Aorta (tissue), 5 donors: ENCODE data around the gene ZSWIM8. TPM values are rescaled to one million over a fixed set of nuclear protein-coding genes. Genes with fewer than 3 reads are reported as not detected.

ENCODE experiments used
- ATAC-seq: fragments of 200-7000 bp; cut with Tn5 transposase; one replicate; pipeline ENCODE4 v1.9.1; 2022; ENCODE audit warnings: moderate library complexity; ENCODE audit not compliant: low FRiP score
- DNase-seq, 2 donors: peaks; one replicate each; pipeline ENCODE4 v3.0.0-alpha.2; 2020
- H3K27ac ChIP-seq, 2 donors: one replicate each; pipeline ENCODE4 v1.5.1; 2013; ENCODE audit warnings: low read length in 2 of 2, mild to moderate bottlenecking in 2 of 2, moderate library complexity in 2 of 2, control low read depth in 1 of 2, inconsistent platforms in 1 of 2, low read depth in 1 of 2
- H3K27me3 ChIP-seq, 2 donors: one replicate each; pipeline ENCODE4 v1.6.1; 2013; ENCODE audit warnings: control low read depth in 1 of 2, low read length in 1 of 2, mild to moderate bottlenecking in 1 of 2, moderate library complexity in 1 of 2; ENCODE audit not compliant: insufficient read depth in 2 of 2, control insufficient read depth in 1 of 2
- H3K36me3 ChIP-seq, 2 donors: one replicate each; pipeline ENCODE4 v1.6.1; 2013; ENCODE audit warnings: control low read depth in 1 of 2, low read length in 1 of 2, mild to moderate bottlenecking in 1 of 2; ENCODE audit not compliant: insufficient read depth in 2 of 2, control insufficient read depth in 1 of 2
- H3K4me1 ChIP-seq, 2 donors: one replicate each; pipeline ENCODE4 v1.6.1; 2013; ENCODE audit warnings: low read length in 2 of 2, control low read depth in 1 of 2, mild to moderate bottlenecking in 1 of 2, moderate library complexity in 1 of 2; ENCODE audit not compliant: insufficient read depth in 2 of 2, control insufficient read depth in 1 of 2
- H3K4me3 ChIP-seq, 2 donors: one replicate each; pipeline ENCODE4 v1.5.1; 2013; ENCODE audit warnings: low read length in 2 of 2, control low read depth in 1 of 2, mild to moderate bottlenecking in 1 of 2
- H3K9me3 ChIP-seq: one replicate; pipeline ENCODE4 v1.6.1; 2013; ENCODE audit warnings: mild to moderate bottlenecking, low read length; ENCODE audit not compliant: control insufficient read depth
- WGBS, 2 donors: extraction: QIAGEN DNeasy Blood & Tissue Kit; methylation state at CpG; one replicate each; pipeline ENCODE4 v1.1.7; 2013; 5-methylcytosine and 5-hydroxymethylcytosine counted together
- intact Hi-C, 2 donors: fragments of 100-400 bp; cut with DNase I; formaldehyde crosslinking; loops; one replicate each; pipeline versions ENCODE4 v1.14.2 to v1.15.0; 2022
- polyA plus RNA-seq, 2 donors: library from polyadenylated mRNA; stranded (reverse); fragments of 200-250 nt; gene quantifications; one replicate each; pipeline ENCODE4 v1.2.3, GENCODE V29; 2013
- total RNA-seq, 2 donors: library from RNA; stranded (reverse); fragmentation: NEBNext Ultra II Directional; extraction: Animal tissue kit (Norgen Biotek cat#: 25700); gene quantifications; one replicate each; pipeline ENCODE4 v1.2.1, GENCODE V29; 2021
- donor health status: healthy with polysubstance abuse.
- donor health status: Bipolar disorder and iron deficiency.
- donor health status: DM: no; HTN: no; CAD: no.
- donor health status: DM: no; HTN: no; CAD: no.
- donor health status: DM: yes; HTN: yes; CAD: no.

Gene ZSWIM8
- total and polyA plus RNA-seq, 4 donors: 75.1 to 314 (median 127) TPM

- intact Hi-C loops: loop anchor here in 1 of 2 donors (5.0 kb wide), 2 partner anchors 40 to 100 kb away; partner anchors contain the start of gene CAMK2G
- Histone ChIP-seq H3K4me1 (peaks cover 0 to 2% of the 10 kb centered on the region in 2 donors), H3K9me3 (no peaks in the 10 kb centered on the region), H3K4me3 (peak overlapping the region; percentile 61 to 72), H3K27me3 (no peaks in the 10 kb centered on the region), H3K36me3 (peaks cover 0 to 8% of the 10 kb centered on the region in 2 donors), H3K27ac (peak overlapping the region in 1 of 2 donors; percentile 88)
- DNase-seq (peak; percentile 94 to 98), ATAC-seq (peak; percentile 21)
- WGBS, 2 donors: 12% methylated on average over 17 of the region's 17 CpGs
Observed at GRCh38 chr10:73771722-73772280, 13.6 kb upstream of the ZSWIM8 start.

GRCh38 chr10:73772281-73773151 is 12.9 kb upstream of the ZSWIM8 start:
- intact Hi-C loops: loop anchor here in 1 of 2 donors (5.0 kb wide), 2 partner anchors 40 to 100 kb away; partner anchors contain the start of gene CAMK2G
- Histone ChIP-seq H3K27ac (peak overlapping the region; percentile 47 to 88), H3K4me3 (peak overlapping the region; percentile 61 to 72), H3K27me3 (no peaks in the 10 kb centered on the region), H3K4me1 (peaks cover 0 to 2% of the 10 kb centered on the region in 2 donors), H3K36me3 (peaks cover 0 to 8% of the 10 kb centered on the region in 2 donors), H3K9me3 (no peaks in the 10 kb centered on the region)
- DNase-seq (peak; percentile 90 to 93), ATAC-seq (peak; percentile 93)
- WGBS, 2 donors: 0 to 1% methylated on average over 65 to 101 of the region's 101 CpGs

- H3K27me3 ChIP-seq: no peaks in the 10 kb centered on the region
- H3K9me3 ChIP-seq: no peaks in the 10 kb centered on the region
- DNase-seq (no peak), ATAC-seq (no peak)
- 1% methylated on average over 28 to 29 of the region's 29 CpGs for WGBS, 2 donors
- H3K27ac ChIP-seq: peak overlapping the region; percentile 17 to 88
- H3K4me1 ChIP-seq: peaks cover 0 to 2% of the 10 kb centered on the region in 2 donors
- intact Hi-C loops: loop anchor here in 1 of 2 donors (5.0 kb wide), 2 partner anchors 41 to 99 kb away; partner anchors contain the start of gene CAMK2G
- H3K36me3 ChIP-seq: peaks cover 0 to 7% of the 10 kb centered on the region in 2 donors
- H3K4me3 ChIP-seq: peak overlapping the region; percentile 61 to 72
Observed at GRCh38 chr10:73773152-73773879, 12.1 kb upstream of the ZSWIM8 start.

GRCh38 chr10:73774637-73775036 is 10.8 kb upstream of the ZSWIM8 start:
- ATAC-seq: no peak
- 20 to 28% methylated on average over 5 of the region's 5 CpGs for WGBS, 2 donors
- no peak for DNase-seq
- H3K9me3 ChIP-seq: no peaks in the 10 kb centered on the region
- no peaks in the 10 kb centered on the region for H3K27me3 ChIP-seq
- peak overlapping the region in 1 of 2 donors; percentile 2 for H3K4me3 ChIP-seq
- peak overlapping the region in 1 of 2 donors; percentile 58 for H3K27ac ChIP-seq
- peaks cover 0 to 2% of the 10 kb centered on the region in 2 donors for H3K4me1 ChIP-seq
- H3K36me3 ChIP-seq: peaks cover 0 to 7% of the 10 kb centered on the region in 2 donors
- intact Hi-C loops: loop anchor here in 1 of 2 donors (5.0 kb wide), 2 partner anchors 42 to 98 kb away; partner anchors contain the start of gene CAMK2G

GRCh38 chr10:73779018-73779417 is 6.4 kb upstream of the ZSWIM8 start:
- peaks cover 0 to 1% of the 10 kb centered on the region in 2 donors for H3K36me3 ChIP-seq
- WGBS, 2 donors: 83 to 85% methylated on average over 5 of the region's 5 CpGs

GRCh38 chr10:73779539-73780197 is 5.7 kb upstream of the ZSWIM8 start:
- peaks cover 0 to 4% of the 10 kb centered on the region in 2 donors for H3K4me1 ChIP-seq
- peak in 1 of 2 donors; percentile 2 for DNase-seq
- no peaks in the 10 kb centered on the region for H3K27me3 ChIP-seq
- no peak for ATAC-seq
- H3K9me3 ChIP-seq: no peaks in the 10 kb centered on the region
- intact Hi-C loops: no loop called here
- H3K4me3 ChIP-seq: no peak overlapping the region
- WGBS, 2 donors: 66 to 67% methylated on average over 3 of the region's 3 CpGs
- peaks cover 0 to 1% of the 10 kb centered on the region in 2 donors for H3K36me3 ChIP-seq
- no peak overlapping the region for H3K27ac ChIP-seq

More at GRCh38 chr10:73779018-73779417, 6.4 kb upstream of the ZSWIM8 start:
- DNase-seq (peak in 1 of 2 donors; percentile 20), ATAC-seq (no peak)
- intact Hi-C loops: no loop called here
- H3K4me1 ChIP-seq: peaks cover 2 to 4% of the 10 kb centered on the region in 2 donors
- no peaks in the 10 kb centered on the region for H3K9me3 ChIP-seq
- H3K4me3 ChIP-seq: no peak overlapping the region
- H3K27ac ChIP-seq: no peak overlapping the region
- no peaks in the 10 kb centered on the region for H3K27me3 ChIP-seq

GRCh38 chr10:73780301-73780700 is 5.1 kb upstream of the ZSWIM8 start:
- intact Hi-C loops: no loop called here
- 72 to 74% methylated on average over 5 of the region's 5 CpGs for WGBS, 2 donors
- Histone ChIP-seq H3K36me3 (peaks cover 0 to 1% of the 10 kb centered on the region in 2 donors), H3K4me1 (peaks cover 0 to 4% of the 10 kb centered on the region in 2 donors), H3K9me3 (no peaks in the 10 kb centered on the region), H3K27ac (no peak overlapping the region), H3K27me3 (no peaks in the 10 kb centered on the region), H3K4me3 (no peak overlapping the region)
- no peak for ATAC-seq
- DNase-seq: peak in 1 of 2 donors; percentile 37

- H3K4me1 ChIP-seq: peaks cover 0 to 4% of the 10 kb centered on the region in 2 donors
- no peak overlapping the region for H3K27ac ChIP-seq
- DNase-seq: peak in 1 of 2 donors; percentile 42
- no peaks in the 10 kb centered on the region for H3K27me3 ChIP-seq
- 22 to 27% methylated on average over 11 of the region's 11 CpGs for WGBS, 2 donors
- peak overlapping the region; percentile 12 to 45 for H3K4me3 ChIP-seq
- intact Hi-C loops: no loop called here
- ATAC-seq: no peak
- H3K36me3 ChIP-seq: peaks cover 0 to 1% of the 10 kb centered on the region in 2 donors
- H3K9me3 ChIP-seq: no peaks in the 10 kb centered on the region
Observed at GRCh38 chr10:73780966-73781365, 4.4 kb upstream of the ZSWIM8 start.
